Spleen (tissue), 11 donors: Measurements from ENCODE around the gene DPEP2NB. TPM values are rescaled to one million over a fixed set of nuclear protein-coding genes. Genes with fewer than 3 reads are reported as not detected.
"Not testable (repeated sequence)": the region's sequence is repeated elsewhere in the genome, so short reads cannot be mapped to it uniquely, and the experiment has no call there.

Source experiments
- DNase-seq: peaks from one replicate; pipeline ENCODE4 v3.0.0-alpha.2; 2020
- H3K27ac ChIP-seq, 8 donors: fragments of 200-600 bp; sonication (generic) in 7 of 8; 1 replicate in 4 of 8; 2 replicates in 4 of 8; pipeline versions ENCODE4 v1.5.0 to v1.8.0; 2016 to 2021; ENCODE audit warnings: inconsistent platforms in 4 of 8, mild to moderate bottlenecking in 4 of 8, moderate library complexity in 1 of 8
- H3K27me3 ChIP-seq, 7 donors: fragments of 200-600 bp; sonication (generic) in 6 of 7; replicated peaks in 1 of 7; 1 replicate in 4 of 7; 2 replicates in 3 of 7; pipeline versions ENCODE4 v1.5.0 to v1.8.0; 2016 to 2021; ENCODE audit warnings: inconsistent platforms in 3 of 7, mild to moderate bottlenecking in 1 of 7
- H3K36me3 ChIP-seq, 6 donors: fragments of 200-600 bp; sonication (generic) in 5 of 6; 1 replicate in 4 of 6; 2 replicates in 2 of 6; pipeline versions ENCODE4 v1.5.0 to v1.8.0; 2016 to 2021; ENCODE audit warnings: inconsistent platforms in 2 of 6
- H3K4me1 ChIP-seq, 6 donors: fragments of 200-600 bp; sonication (generic) in 5 of 6; 1 replicate in 3 of 6; 2 replicates in 3 of 6; pipeline versions ENCODE4 v1.5.0 to v1.8.0; 2016 to 2021; ENCODE audit warnings: inconsistent platforms in 3 of 6
- H3K4me3 ChIP-seq, 8 donors: fragments of 200-600 bp; sonication (generic) in 7 of 8; 1 replicate in 4 of 8; 2 replicates in 4 of 8; pipeline versions ENCODE4 v1.5.0 to v1.8.0; 2016 to 2021; ENCODE audit warnings: inconsistent platforms in 4 of 8, mild to moderate bottlenecking in 4 of 8, moderate library complexity in 2 of 8
- H3K9me3 ChIP-seq, 8 donors: fragments of 200-600 bp; sonication (generic) in 7 of 8; 1 replicate in 4 of 8; 2 replicates in 4 of 8; pipeline versions ENCODE4 v1.5.0 to v1.8.0; 2016 to 2021; ENCODE audit warnings: inconsistent platforms in 4 of 8
- CTCF ChIP-seq, 11 experiments: fragments of 200-600 bp in 7 of 11; fragments of 450-650 bp in 4 of 11; sonication (generic) in 4 of 11; IDR thresholded peaks in 8 of 11; conservative IDR thresholded peaks in 3 of 11; 1 replicate in 7 of 11; 2 replicates in 4 of 11; pipeline versions ENCODE4 v1.4.0 to v1.8.0; 2016 to 2021; ENCODE audit warnings: antibody characterized with exemption in 11 of 11, inconsistent platforms in 4 of 11, mild to moderate bottlenecking in 1 of 11
- POLR2A ChIP-seq, 3 donors: fragments of 450-650 bp; IDR thresholded peaks; one replicate each; pipeline ENCODE4 v1.5.1; 2017; ENCODE audit warnings: antibody characterized with exemption in 3 of 3, mild to moderate bottlenecking in 1 of 3
- POLR2AphosphoS5 ChIP-seq, 3 donors: sonication (generic); formaldehyde crosslinking; IDR thresholded peaks; one replicate each; pipeline ENCODE4 v1.5.1; 2017; ENCODE audit warnings: antibody characterized with exemption in 3 of 3
- WGBS, 5 donors: extraction: QIAGEN DNeasy Blood & Tissue Kit in 3 of 5; methylation state at CpG; one replicate each; pipeline versions ENCODE4 v1.1.5 to v1.1.7; 2013 to 2018; 5-methylcytosine and 5-hydroxymethylcytosine counted together
- intact Hi-C: fragments of 100-400 bp; cut with DNase I; formaldehyde crosslinking; loops from one replicate; pipeline ENCODE4 v1.15.0; 2023; ENCODE audit warnings: low total_unique reads
- polyA plus RNA-seq, 3 donors: library from polyadenylated mRNA; stranded (reverse); fragments of 200-250 nt; gene quantifications; one replicate each; pipeline ENCODE4 v1.2.1, GENCODE V29; 2013
- total RNA-seq, 7 donors: library from RNA; depleted of rRNA in 3 of 7; stranded (reverse); fragments of >200 nt in 3 of 7; fragmentation: NEBNext Ultra II Directional in 4 of 7; extraction: Animal tissue kit (Norgen Biotek cat#: 25700) in 4 of 7; gene quantifications; one replicate each; pipeline versions ENCODE4 v1.1.0 to v1.2.1, GENCODE V29; 2016 to 2021
- donor health status: healthy with polysubstance abuse.
- donor health status: DM: no; HTN: no; CAD: no; lungs with moderate emphysema.
- donor health status: DM: no; HTN: no; CAD: no.
- donor health status: Bipolar disorder and iron deficiency.
- donor health status: healthy.
- donor health status: DM: no; HTN: no; CAD: no.
- donor health status: DM: yes; HTN: yes; CAD: no.

The DPEP2NB gene
- total and polyA plus RNA-seq, 10 donors, result not detected

DNA sequence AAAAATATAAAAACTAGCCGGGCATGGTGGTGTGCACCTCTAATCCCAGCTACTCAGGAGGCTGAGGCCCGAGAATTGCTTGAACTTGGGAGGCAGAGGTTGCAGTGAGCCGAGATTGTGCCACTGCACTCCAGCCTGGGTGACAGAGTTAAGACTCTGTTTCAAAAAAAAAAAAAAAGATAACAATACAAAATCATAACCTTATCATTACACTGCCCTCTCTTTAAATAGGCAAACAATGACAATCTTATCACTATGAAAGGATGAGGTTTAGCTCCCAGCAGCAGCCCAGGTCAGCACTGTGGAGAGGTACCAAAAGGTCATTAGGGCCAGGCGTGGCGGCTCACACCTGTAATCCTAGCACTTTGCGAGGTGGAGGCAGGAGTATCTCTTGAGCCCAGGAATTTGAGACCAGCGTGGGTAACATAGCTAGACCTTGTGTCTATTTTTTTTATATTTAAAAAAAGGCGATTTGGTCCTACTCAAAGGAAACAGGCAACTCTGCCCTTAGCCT, 3.5 kb upstream of the DPEP2NB start:
- Histone ChIP-seq H3K4me1 (peaks cover 23 to 36% (median 28%) of the 10 kb centered on the region in 6 donors), H3K27ac (no peak overlapping the region), H3K9me3 (no peaks in the 10 kb centered on the region), H3K4me3 (no peak overlapping the region), H3K36me3 (peaks cover 0 to 12% (median 3%) of the 10 kb centered on the region in 6 donors), H3K27me3 (no peaks in the 10 kb centered on the region)
- WGBS, 5 donors, result 85 to 90% (median 86%) methylated on average over 8 of the region's 8 CpGs
- TF ChIP-seq POLR2A (IDR thresholded peaks at IDR 0.05) (no peak), POLR2AphosphoS5 (IDR thresholded peaks at IDR 0.05) (no peak), CTCF (IDR thresholded peaks at IDR 0.05 in 8 of 11, conservative IDR thresholded peaks at IDR 0.05 in 3 of 11) (no peak)
- intact Hi-C loops, result no loop called here
- no peak for DNase-seq

GRCh38 chr16:68013440-68013839, 2.3 kb downstream of the DPEP2NB start:
- intact Hi-C loops, result no loop called here
- TF ChIP-seq POLR2A (IDR thresholded peaks at IDR 0.05) (no peak), CTCF (IDR thresholded peaks at IDR 0.05 in 8 of 11, conservative IDR thresholded peaks at IDR 0.05 in 3 of 11) (no peak), POLR2AphosphoS5 (IDR thresholded peaks at IDR 0.05) (no peak)
- WGBS, 5 donors, result 30 to 73% (median 42%) methylated on average over 1 of the region's 1 CpG

DNA sequence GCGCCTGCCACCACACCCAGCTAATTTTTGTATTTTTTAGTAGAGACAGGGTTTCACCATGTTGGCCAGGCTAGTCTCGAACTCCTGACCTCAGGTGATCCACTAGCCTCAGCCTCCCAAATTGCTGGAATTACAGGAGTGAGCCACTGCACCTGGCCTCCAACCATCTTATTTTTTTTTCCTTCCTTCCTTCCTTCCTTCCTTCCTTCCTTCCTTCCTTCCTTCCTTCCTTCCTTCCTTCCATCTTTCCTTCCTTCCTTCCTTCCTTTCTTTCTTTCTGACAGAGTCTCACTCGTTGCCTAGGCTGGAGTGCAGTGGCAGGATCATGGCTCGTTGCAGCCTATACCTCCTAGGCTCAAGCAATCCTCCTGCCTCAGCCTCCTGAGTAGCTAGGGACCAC, 5.8 kb downstream of the DPEP2NB start:
- H3K27me3 ChIP-seq, result not testable (repeated sequence)
- WGBS, 5 donors, result 66 to 85% (median 78%) methylated on average over 4 of the region's 4 CpGs
- H3K4me1 ChIP-seq, result peaks cover 0 to 62% (median 30%) of the 10 kb centered on the region in 6 donors

More at GRCh38 chr16:68013440-68013839, 2.3 kb downstream of the DPEP2NB start:
- H3K4me3 ChIP-seq, result peak overlapping the region in 1 of 8 donors; percentile 52
- H3K9me3 ChIP-seq, result no peaks in the 10 kb centered on the region
- H3K4me1 ChIP-seq, result peaks cover 0 to 28% (median 9%) of the 10 kb centered on the region in 6 donors
- no peak for DNase-seq
- H3K27me3 ChIP-seq, result no peaks in the 10 kb centered on the region
- H3K36me3 ChIP-seq, result no peaks in the 10 kb centered on the region
- peak overlapping the region in 7 of 8 donors; percentile 54 to 90 (median 80) for H3K27ac ChIP-seq

DNA sequence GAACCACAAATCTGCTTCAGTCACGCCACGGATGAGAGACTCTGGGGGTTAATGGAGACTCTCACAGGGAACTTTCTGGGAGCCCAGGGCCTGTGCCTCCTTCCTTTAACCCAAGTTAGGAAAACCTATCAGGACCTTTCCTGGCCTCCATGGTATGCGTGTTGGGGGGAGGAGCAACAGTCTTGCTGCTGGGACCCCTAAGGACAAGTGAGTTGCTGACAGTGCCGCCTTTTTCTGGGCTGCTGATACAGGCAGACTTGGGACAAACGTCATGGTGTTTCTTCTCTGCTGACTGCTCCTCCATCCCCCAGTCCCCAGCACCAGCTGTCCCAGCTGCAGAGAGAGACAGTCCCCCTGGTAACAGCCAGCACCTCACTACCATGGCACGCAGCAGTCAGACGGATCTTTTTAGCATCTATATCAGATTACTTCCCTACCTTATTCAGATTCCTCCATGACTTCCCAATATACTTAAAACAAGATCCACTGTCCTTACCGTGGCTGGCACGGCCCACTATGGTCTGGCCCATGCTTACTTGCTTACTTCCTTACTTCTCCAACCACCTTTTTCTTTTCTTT, 6.5 kb downstream of the DPEP2NB start:
- 81 to 88% (median 84%) methylated on average over 9 of the region's 9 CpGs for WGBS, 5 donors
- H3K4me3 ChIP-seq, result no peak overlapping the region
- peak overlapping the region in 1 of 8 donors; percentile 96 for H3K27ac ChIP-seq
- H3K9me3 ChIP-seq, result no peaks in the 10 kb centered on the region
- DNase-seq, result no peak
- H3K36me3 ChIP-seq, result no peaks in the 10 kb centered on the region
- TF ChIP-seq POLR2AphosphoS5 (IDR thresholded peaks at IDR 0.05) (no peak), CTCF (IDR thresholded peaks at IDR 0.05 in 8 of 11, conservative IDR thresholded peaks at IDR 0.05 in 3 of 11) (no peak)
- H3K4me1 ChIP-seq, result peaks cover 0 to 63% (median 36%) of the 10 kb centered on the region in 6 donors
- intact Hi-C loops, result no loop called here
- H3K27me3 ChIP-seq, result no peaks in the 10 kb centered on the region

More for the DNA sequence above, 5.8 kb downstream of the DPEP2NB start:
- H3K4me3 ChIP-seq, H3K36me3 ChIP-seq, H3K9me3 ChIP-seq, DNase-seq, intact Hi-C loops, H3K27ac ChIP-seq: not testable (repeated sequence)
